Upper lobe of left lung (tissue), 4 donors: ENCODE data around the gene CTNNAL1.

Experiments used
- POLR2A ChIP-seq, 4 donors: fragments of 450-650 bp; IDR thresholded peaks; one replicate each; pipeline ENCODE4 v1.5.1; 2016 to 2017; ENCODE audit warnings: antibody characterized with exemption in 4 of 4, mild to moderate bottlenecking in 2 of 4
- POLR2AphosphoS5 ChIP-seq, 2 donors: sonication (generic); formaldehyde crosslinking; IDR thresholded peaks; one replicate each; pipeline ENCODE4 v1.5.1; 2017; ENCODE audit warnings: antibody characterized with exemption in 2 of 2
- TF ChIP-seq, protein P1 (sequence below), 6 experiments: fragments of 450-650 bp in 4 of 6; fragments of 200-600 bp in 2 of 6; sonication (generic) in 2 of 6; IDR thresholded peaks; one replicate each; pipeline ENCODE4 v1.5.1; 2016 to 2019; ENCODE audit warnings: antibody characterized with exemption in 6 of 6

DNA sequence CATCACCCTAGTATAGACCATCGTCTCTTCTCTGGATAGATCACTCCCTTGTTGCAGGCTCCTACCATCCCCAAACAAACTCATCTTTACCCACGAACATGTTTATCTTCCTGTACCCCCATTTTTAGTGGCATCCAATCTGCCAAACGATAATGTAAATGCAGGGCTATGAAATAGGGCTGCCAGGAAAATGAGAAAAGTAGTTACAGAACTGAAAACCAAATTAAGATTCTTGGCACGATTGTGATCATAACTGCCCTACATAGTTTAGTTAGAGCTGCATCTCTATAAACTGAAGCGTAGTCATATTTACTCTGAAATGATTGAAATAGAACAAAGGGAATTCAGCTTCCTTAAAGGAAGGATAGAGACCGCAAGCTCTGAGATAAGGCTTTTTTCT is 53.0 kb downstream of the CTNNAL1 start:
- TF ChIP-seq, protein P1, sequence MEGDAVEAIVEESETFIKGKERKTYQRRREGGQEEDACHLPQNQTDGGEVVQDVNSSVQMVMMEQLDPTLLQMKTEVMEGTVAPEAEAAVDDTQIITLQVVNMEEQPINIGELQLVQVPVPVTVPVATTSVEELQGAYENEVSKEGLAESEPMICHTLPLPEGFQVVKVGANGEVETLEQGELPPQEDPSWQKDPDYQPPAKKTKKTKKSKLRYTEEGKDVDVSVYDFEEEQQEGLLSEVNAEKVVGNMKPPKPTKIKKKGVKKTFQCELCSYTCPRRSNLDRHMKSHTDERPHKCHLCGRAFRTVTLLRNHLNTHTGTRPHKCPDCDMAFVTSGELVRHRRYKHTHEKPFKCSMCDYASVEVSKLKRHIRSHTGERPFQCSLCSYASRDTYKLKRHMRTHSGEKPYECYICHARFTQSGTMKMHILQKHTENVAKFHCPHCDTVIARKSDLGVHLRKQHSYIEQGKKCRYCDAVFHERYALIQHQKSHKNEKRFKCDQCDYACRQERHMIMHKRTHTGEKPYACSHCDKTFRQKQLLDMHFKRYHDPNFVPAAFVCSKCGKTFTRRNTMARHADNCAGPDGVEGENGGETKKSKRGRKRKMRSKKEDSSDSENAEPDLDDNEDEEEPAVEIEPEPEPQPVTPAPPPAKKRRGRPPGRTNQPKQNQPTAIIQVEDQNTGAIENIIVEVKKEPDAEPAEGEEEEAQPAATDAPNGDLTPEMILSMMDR (IDR thresholded peaks at IDR 0.05) = no peak
- TF ChIP-seq POLR2A (IDR thresholded peaks at IDR 0.05) (no peak), POLR2AphosphoS5 (IDR thresholded peaks at IDR 0.05) (no peak)
